Adrenal gland (tissue), 12 donors: ENCODE measurements around the gene RBMS1. TPM values are rescaled to one million over a fixed set of nuclear protein-coding genes. Genes with fewer than 3 reads are reported as not detected.
"Not testable (repeated sequence)": the region's sequence is repeated elsewhere in the genome, so short reads cannot be mapped to it uniquely, and the experiment has no call there.

Experiments used
- DNase-seq, 7 donors: peaks; one replicate each; pipeline ENCODE4 v3.0.0-alpha.2; 2019 to 2020
- H3K27ac ChIP-seq, 5 donors: fragments of 200-600 bp; sonication (generic) in 4 of 5; 1 replicate in 3 of 5; 2 replicates in 2 of 5; pipeline versions ENCODE4 v1.5.1 to v1.8.0; 2016 to 2020; ENCODE audit warnings: mild to moderate bottlenecking in 1 of 5
- H3K27me3 ChIP-seq: fragments of 200-600 bp; 2 replicates; pipeline ENCODE4 v1.8.0; 2021
- H3K36me3 ChIP-seq, 2 donors: fragments of 200-600 bp; replicated peaks in 1 of 2; 1 replicate in 1 of 2; 2 replicates in 1 of 2; pipeline versions ENCODE4 v1.5.1 to v1.8.0; 2018 to 2022
- H3K4me1 ChIP-seq, 2 donors: fragments of 200-600 bp; replicated peaks in 1 of 2; 1 replicate in 1 of 2; 2 replicates in 1 of 2; pipeline versions ENCODE4 v1.5.1 to v1.8.0; 2018 to 2021
- H3K4me3 ChIP-seq, 4 donors: fragments of 200-600 bp; sonication (generic) in 3 of 4; one replicate each; pipeline ENCODE4 v1.5.1; 2016 to 2018
- H3K9me3 ChIP-seq, 3 donors: fragments of 200-600 bp; sonication (generic) in 1 of 3; replicated peaks in 1 of 3; 1 replicate in 2 of 3; 2 replicates in 1 of 3; pipeline versions ENCODE4 v1.5.1 to v1.8.0; 2016 to 2021
- POLR2A ChIP-seq, 2 donors: fragments of 450-650 bp; IDR thresholded peaks; one replicate each; pipeline ENCODE4 v1.6.1; 2017; ENCODE audit warnings: antibody characterized with exemption in 2 of 2, mild to moderate bottlenecking in 2 of 2, moderate library complexity in 1 of 2
- WGBS, 4 donors: extraction: QIAGEN DNeasy Blood & Tissue Kit in 2 of 4; methylation state at CpG; one replicate each; pipeline versions ENCODE4 v1.1.5 to v1.1.7; 2013 to 2017; 5-methylcytosine and 5-hydroxymethylcytosine counted together
- intact Hi-C, 2 donors: fragments of 100-400 bp; cut with DNase I; formaldehyde crosslinking; loops; one replicate each; pipeline versions ENCODE4 v1.14.1 to v1.15.0; 2022 to 2023
- polyA plus RNA-seq, 3 donors: library from polyadenylated mRNA; stranded (reverse); fragments of 200-250 nt in 2 of 3; fragments of 350-450 nt in 1 of 3; fragmentation: Illumina TruSeq in 1 of 3; extraction: RNeasy Lipid Tissue Mini Kit (QIAGEN cat#74804) in 1 of 3; gene quantifications; one replicate each; pipeline ENCODE4 v1.2.3, GENCODE V29; 2013 to 2014
- total RNA-seq, 9 donors: library from RNA; depleted of rRNA in 4 of 9; stranded (reverse); fragments of >200 nt in 4 of 9; fragments of 120-200 nt in 1 of 9; fragmentation: NEBNext Ultra II Directional in 1 of 9; extraction: Animal tissue kit (Norgen Biotek cat#: 25700) in 1 of 9; gene quantifications; one replicate each; pipeline versions ENCODE4 v1.1.0 to v1.2.4, GENCODE V29; 2013 to 2023
- TF ChIP-seq, protein P1 (sequence below), 6 experiments: fragments of 450-650 bp in 4 of 6; fragments of 200-600 bp in 2 of 6; sonication (generic) in 1 of 6; IDR thresholded peaks; 1 replicate in 5 of 6; 2 replicates in 1 of 6; pipeline versions ENCODE4 v1.5.1 to v1.8.0; 2016 to 2021; ENCODE audit warnings: antibody characterized with exemption in 6 of 6, mild to moderate bottlenecking in 2 of 6, moderate library complexity in 1 of 6
- donor health status: healthy with polysubstance abuse.
- donor health status: Bipolar disorder and iron deficiency.
- donor health status: DM: yes; HTN: yes; CAD: no.
- donor health status: DM: no; HTN: no; CAD: no.
- donor health status: DM: no; HTN: no; CAD: no.
- donor health status: DM: yes; HTN: yes; CAD: no.

The RBMS1 gene
- total and polyA plus RNA-seq, 12 donors, result 24.2 to 62.1 (median 37.1) TPM

DNA sequence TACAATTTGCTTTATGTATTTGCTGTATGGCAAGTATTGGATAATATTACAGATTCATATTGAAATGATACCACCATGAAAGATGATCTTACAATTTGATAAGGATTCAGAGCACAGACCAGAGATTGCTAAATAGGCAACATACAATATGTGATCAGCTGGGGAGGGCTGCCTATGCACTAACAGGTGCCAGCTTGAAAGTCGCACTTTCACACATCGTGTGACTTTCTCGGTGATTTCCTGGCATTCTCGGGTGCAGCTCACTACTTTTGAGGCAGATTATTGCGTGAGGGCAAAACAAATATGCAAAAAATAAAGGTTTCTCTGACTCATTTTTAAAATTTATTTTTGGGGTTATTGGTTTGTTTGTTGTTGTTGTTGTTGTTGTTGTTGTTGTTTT lies 36.0 kb downstream of the RBMS1 start:
- Histone ChIP-seq H3K4me1 (peaks cover 0 to 9% of the 10 kb centered on the region in 2 donors), H3K27me3 (no peaks in the 10 kb centered on the region), H3K27ac (no peak overlapping the region), H3K9me3 (no peaks in the 10 kb centered on the region), H3K4me3 (no peak overlapping the region), H3K36me3 (no peaks in the 10 kb centered on the region)
- WGBS, 4 donors, result 88 to 96% (median 92%) methylated on average over 5 of the region's 5 CpGs
- intact Hi-C loops, result no loop called here
- no peak for DNase-seq
- TF ChIP-seq, protein P1, sequence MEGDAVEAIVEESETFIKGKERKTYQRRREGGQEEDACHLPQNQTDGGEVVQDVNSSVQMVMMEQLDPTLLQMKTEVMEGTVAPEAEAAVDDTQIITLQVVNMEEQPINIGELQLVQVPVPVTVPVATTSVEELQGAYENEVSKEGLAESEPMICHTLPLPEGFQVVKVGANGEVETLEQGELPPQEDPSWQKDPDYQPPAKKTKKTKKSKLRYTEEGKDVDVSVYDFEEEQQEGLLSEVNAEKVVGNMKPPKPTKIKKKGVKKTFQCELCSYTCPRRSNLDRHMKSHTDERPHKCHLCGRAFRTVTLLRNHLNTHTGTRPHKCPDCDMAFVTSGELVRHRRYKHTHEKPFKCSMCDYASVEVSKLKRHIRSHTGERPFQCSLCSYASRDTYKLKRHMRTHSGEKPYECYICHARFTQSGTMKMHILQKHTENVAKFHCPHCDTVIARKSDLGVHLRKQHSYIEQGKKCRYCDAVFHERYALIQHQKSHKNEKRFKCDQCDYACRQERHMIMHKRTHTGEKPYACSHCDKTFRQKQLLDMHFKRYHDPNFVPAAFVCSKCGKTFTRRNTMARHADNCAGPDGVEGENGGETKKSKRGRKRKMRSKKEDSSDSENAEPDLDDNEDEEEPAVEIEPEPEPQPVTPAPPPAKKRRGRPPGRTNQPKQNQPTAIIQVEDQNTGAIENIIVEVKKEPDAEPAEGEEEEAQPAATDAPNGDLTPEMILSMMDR (IDR thresholded peaks at IDR 0.05), result no peak
- no peak for TF ChIP-seq POLR2A (IDR thresholded peaks at IDR 0.05)

DNA sequence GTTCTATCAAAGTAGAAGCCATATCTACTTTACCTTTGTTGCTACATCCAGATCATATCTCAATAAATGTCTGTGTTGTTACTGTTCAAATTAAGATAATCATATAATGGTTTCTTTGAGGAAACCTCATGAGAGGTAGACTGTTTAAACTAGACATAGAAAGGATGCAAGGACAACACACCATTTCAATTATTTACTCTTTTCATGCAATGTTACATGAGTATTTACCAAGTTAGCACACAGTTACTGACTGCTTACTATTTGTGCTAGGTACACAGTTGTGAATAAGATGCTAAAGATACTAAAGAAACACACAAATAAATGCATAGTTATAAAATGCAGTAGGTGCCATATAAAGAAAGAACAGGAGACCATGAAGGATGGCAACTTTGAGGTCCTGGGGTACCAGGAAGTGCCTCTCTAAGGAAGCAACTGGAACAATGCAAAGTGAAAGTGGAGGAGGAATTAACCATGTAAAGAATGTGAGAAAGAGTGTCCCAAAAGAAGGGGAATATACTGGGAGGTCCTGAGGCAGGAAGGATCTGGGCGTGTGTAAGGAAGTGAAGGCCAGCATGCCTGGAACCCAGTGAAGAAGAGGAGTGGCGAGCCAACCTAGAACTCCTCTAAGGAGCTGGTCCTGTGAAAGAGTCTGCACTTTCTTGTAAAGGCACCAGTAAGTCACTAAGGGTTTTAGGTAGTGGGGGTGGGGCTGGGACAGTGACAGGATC lies 39.4 kb downstream of the RBMS1 start:
- Histone ChIP-seq H3K27ac (peak overlapping the region in 1 of 5 donors; percentile 21), H3K27me3 (no peaks in the 10 kb centered on the region), H3K9me3 (no peaks in the 10 kb centered on the region), H3K4me1 (peaks cover 0 to 15% of the 10 kb centered on the region in 2 donors), H3K36me3 (no peaks in the 10 kb centered on the region), H3K4me3 (no peak overlapping the region)
- 79 to 85% (median 80%) methylated on average over 2 of the region's 2 CpGs for WGBS, 4 donors
- no peak for TF ChIP-seq POLR2A (IDR thresholded peaks at IDR 0.05)
- TF ChIP-seq, protein P1 (IDR thresholded peaks at IDR 0.05), result no peak
- no peak for DNase-seq
- intact Hi-C loops, result no loop called here

DNA sequence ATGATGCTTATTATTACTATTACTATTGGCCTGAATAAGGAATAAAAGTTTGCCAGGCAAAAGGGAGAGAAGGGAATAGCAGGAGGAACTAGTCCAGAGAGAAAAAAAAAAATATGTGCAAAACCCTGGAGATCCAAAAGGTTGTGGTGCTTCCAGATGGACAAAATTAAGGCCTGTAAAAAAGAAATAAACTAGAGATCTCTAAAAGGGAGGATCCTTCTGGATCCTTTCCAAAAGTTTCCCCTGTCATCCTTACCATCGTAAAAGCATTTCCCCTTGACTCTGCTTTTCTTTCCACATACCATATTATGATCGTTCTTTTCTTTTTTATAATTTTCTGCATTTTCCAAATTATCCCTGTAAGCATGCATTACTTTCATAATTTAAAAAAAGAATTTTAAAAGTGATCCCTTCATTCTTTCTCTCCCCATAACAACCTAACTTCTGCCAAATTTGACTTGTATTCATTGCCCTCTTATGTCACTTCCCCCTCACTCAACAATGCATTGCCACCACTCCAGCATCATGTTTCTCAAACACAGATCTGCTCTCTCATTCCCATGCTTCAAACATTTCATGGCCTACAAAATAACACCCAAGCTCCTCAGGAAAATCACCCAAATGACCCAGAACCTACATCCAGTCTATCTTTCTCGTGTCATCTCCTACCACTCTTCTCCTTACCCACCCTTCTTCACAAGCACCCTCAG lies 40.3 kb downstream of the RBMS1 start:
- H3K4me1 ChIP-seq, result peaks cover 0 to 15% of the 10 kb centered on the region in 2 donors
- intact Hi-C loops, result no loop called here
- 83 to 84% (median 83%) methylated on average over 3 of the region's 3 CpGs for WGBS, 4 donors

DNA sequence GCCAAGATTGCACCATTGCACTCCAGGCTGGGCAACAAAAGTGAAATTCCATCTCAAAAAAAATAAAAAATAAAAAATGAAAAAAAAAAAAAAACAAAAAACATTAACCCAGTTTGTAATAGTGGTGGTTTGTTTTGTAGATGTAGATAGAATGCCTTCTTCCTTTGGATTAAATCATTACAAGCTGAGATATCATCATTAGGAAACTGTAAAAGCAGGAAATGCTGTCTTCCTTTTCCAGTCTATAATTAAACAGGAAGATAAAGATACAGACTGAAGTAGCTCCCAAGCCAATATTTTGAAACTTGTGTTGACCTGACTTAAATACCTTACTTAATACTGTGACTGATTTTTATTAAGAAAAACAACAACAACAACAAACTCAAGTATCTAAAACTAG lies 43.1 kb downstream of the RBMS1 start:
- TF ChIP-seq POLR2A (IDR thresholded peaks at IDR 0.05), result no peak
- TF ChIP-seq, protein P1 (IDR thresholded peaks at IDR 0.05), result no peak
- Histone ChIP-seq H3K9me3 (no peaks in the 10 kb centered on the region), H3K27ac (no peak overlapping the region), H3K4me3 (no peak overlapping the region), H3K27me3 (no peaks in the 10 kb centered on the region), H3K36me3 (no peaks in the 10 kb centered on the region), H3K4me1 (peaks cover 0 to 6% of the 10 kb centered on the region in 2 donors)
- no peak for DNase-seq
- intact Hi-C loops, result no loop called here

More for the DNA sequence above, 40.3 kb downstream of the RBMS1 start:
- DNase-seq, result no peak
- Histone ChIP-seq H3K9me3 (no peaks in the 10 kb centered on the region), H3K27me3 (no peaks in the 10 kb centered on the region), H3K27ac (no peak overlapping the region), H3K36me3 (no peaks in the 10 kb centered on the region), H3K4me3 (no peak overlapping the region)
- no peak for TF ChIP-seq POLR2A (IDR thresholded peaks at IDR 0.05)

DNA sequence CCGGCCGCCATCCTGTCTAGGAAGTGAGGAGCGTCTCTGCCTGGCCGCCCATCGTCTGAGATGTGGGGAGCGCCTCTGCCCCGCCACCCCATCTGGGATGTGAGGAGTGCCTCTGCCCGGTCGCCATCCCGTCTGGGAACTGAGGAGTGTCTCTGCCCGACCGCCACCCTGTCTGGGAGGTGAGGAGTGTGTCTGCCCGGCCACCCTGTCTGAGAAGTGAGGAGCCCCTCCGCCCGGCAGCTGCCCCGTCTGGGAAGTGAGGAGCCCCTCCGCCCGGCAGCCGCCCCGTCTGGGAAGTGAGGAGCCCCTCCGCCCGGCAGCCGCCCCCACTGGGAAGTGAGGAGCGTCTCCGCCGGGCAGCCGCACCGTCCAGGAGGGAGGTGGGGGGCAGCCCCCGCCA lies 44.8 kb downstream of the RBMS1 start:
- H3K4me3 ChIP-seq, H3K36me3 ChIP-seq, H3K4me1 ChIP-seq, intact Hi-C loops, H3K27me3 ChIP-seq, H3K27ac ChIP-seq, DNase-seq, H3K9me3 ChIP-seq: not testable (repeated sequence)
- WGBS, 4 donors, result 79 to 98% (median 94%) methylated on average over 6 to 25 of the region's 29 CpGs
